Lower leg skin (tissue), 3 donors: ENCODE data around the gene DLGAP4.

Source experiments
- CTCF ChIP-seq, 3 donors: fragments of 450-650 bp; IDR thresholded peaks; one replicate each; pipeline ENCODE4 v1.5.1; 2016; ENCODE audit warnings: antibody characterized with exemption in 3 of 3, mild to moderate bottlenecking in 3 of 3, moderate library complexity in 2 of 3
- POLR2A ChIP-seq, 2 donors: fragments of 450-650 bp; IDR thresholded peaks; one replicate each; pipeline ENCODE4 v1.6.1; 2016 to 2017; ENCODE audit warnings: antibody characterized with exemption in 2 of 2, mild to moderate bottlenecking in 1 of 2, moderate library complexity in 1 of 2

- TF ChIP-seq POLR2A (IDR thresholded peaks at IDR 0.05) (no peak), CTCF (IDR thresholded peaks at IDR 0.05) (no peak)
Measured at GRCh38 chr20:36479938-36480337, 173.8 kb downstream of the DLGAP4 start.
